Right hindlimb (tissue), 1 donor: ENCODE data around the gene SARNP.
"Not testable (repeated sequence)": the region's sequence is repeated elsewhere in the genome, so short reads cannot be mapped to it uniquely, and the experiment has no call there.

Experiments
- DNase-seq: peaks from one replicate; pipeline ENCODE4 v3.0.0-alpha.2; 2018

SARNP gene

DNA sequence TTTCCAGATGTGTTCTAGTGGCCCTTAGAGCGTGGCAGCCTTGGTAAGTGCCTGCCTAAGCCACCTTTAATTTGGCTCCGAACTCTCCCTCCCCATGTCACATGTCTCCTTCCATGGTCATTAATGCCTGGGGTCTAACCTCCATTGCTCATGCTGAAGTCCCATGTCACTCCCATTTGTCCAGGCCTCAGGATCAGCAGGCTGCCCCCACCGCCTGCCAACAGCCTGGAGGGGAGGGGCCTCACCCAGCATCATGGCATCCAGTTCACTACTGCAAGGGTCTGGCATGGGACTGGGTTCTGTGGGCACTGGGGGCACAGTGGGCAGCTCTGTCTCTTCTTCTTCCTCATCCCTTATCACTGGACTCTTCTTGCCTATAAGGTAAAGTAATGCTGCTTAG is 20.8 kb upstream of the SARNP start:
- no peak for DNase-seq

- not testable (repeated sequence) for DNase-seq
These were observed 16.9 kb upstream of the SARNP start for GRCh38 chr12:55834400-55834799.

DNA sequence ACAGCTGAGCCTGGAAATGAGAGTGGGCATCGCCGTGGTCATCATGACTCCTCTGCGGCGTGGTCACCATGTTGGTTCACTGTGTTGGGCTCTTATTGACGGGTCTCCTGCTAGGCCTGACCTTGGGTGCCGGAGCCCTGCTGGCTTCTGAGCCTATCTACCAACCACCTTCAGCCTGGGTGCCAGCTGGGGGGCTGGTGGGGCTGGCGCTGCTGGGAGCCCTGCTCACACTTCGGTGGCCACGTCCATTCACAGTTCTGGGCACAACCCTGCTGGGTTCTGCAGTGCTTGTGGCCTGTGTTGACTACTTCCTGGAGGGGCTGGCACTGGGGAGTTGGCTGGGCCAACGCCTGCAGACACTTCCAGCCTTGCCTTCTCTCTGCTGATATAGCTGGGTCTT is 15.5 kb upstream of the SARNP start:
- no peak for DNase-seq

GRCh38 chr12:55831447-55831815 is 13.9 kb upstream of the SARNP start:
- no peak for DNase-seq

DNA sequence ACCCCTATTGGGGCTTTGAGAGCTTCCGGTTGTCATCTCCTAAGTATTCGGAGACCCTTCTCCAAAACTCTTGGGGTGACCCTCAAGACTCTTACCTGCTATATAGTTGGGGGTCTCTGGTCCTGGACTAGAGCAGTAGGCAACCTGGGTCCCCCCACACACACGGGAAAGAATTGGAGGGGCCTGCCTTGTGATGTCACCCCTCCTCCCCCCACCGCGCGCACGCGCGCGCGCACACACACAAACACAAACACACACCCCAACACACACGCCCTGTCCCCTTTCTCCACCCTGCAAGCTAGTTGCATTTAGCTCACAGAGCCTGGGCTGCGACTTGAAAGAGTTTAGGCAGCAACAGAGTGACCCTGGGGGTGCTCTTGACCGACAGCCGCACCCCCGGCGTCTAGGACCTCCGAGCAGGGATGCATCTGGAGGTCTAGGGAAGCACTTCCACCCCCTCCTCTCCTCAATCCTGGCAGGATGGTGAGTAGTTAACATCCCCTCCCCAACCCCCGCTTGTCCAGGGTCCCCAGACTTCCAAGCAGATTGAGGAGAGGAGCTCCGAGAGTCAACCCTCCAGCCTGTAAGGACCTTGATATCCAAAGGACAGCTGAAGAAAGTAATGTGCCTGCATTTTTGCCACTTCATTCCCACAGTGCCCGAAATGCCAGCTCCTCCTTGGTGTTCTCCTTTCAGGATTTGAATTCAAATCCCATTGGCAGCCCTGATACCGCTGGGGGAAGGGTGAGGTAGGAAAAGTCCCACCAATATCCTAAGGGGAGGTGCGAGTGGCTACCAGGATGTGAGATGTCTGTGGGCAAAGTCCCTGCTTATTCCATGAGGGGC is 13.3 kb upstream of the SARNP start:
- peak; percentile 94 for DNase-seq

DNA sequence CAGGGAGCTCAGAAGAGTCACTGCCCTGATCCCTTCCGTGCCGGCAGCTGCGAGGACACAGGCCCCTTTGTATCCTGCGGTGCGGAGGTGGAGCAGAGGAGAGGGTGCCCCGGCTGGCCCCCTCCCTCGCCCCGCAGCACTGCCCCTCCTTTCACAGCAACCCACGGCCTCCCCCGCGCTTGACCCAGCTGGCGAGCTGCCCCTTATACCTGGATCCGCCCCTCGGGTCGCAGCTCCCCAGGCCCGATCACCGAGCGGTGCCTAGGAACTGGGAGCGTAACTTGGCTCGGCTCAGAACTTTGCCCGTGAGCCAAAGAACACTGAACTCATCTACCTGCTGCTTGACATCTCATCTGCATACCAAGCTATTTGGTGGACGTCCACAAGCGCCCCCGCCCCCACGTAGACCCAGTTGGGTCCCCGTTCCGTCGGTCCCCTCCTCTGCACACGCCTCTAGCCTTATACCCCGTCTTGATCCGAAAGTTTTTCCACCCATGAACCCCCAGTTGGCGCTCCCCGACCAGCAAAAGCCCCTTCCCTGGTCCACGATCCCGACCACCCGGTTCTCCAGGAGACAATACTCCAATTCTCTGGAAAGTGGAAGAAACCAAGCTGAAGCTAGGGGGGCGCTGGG is 12.6 kb upstream of the SARNP start:
- DNase-seq: no peak

GRCh38 chr12:55828357-55828756 is 10.8 kb upstream of the SARNP start:
- DNase-seq: no peak

DNA sequence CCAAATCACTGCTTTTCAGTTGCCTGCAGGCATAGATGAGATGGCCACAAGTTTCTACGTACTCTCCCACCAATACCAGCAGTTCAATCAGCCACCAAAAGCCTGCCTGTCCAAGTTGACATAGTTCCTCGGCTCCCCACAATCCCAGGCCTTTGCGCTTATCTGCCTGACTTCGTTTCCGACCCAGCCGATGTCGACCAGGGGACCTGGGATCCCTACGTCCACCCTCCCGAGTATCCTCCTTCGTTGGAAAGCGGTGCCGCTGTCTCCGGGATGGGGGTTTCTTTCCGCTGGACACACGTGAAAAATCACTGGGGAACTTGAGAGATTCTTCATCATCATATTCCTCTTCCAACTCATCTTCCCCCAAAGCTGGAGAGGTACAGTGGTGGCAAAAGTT is 10.3 kb upstream of the SARNP start:
- DNase-seq: no peak

GRCh38 chr12:55824726-55825125 is 7.2 kb upstream of the SARNP start:
- no peak for DNase-seq

DNA sequence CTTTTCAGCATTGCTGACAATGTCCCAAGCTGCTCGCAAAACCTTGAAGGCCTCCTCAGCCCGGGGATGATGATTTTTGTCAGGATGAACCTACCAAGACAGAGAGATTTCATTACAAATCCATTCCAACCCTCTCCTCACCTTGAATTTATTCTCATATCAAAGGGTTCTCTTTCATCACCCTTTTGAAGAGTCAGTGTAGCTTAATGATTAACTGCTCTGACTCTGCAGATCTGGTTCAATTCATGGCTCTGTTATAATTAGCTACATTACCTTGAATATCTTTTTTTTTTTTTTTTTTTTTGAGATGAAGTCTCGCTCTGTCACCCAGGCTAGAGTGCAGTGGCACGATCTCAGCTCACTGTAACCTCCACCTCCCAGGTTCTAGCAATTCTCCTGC is 5.9 kb upstream of the SARNP start:
- DNase-seq: no peak

DNA sequence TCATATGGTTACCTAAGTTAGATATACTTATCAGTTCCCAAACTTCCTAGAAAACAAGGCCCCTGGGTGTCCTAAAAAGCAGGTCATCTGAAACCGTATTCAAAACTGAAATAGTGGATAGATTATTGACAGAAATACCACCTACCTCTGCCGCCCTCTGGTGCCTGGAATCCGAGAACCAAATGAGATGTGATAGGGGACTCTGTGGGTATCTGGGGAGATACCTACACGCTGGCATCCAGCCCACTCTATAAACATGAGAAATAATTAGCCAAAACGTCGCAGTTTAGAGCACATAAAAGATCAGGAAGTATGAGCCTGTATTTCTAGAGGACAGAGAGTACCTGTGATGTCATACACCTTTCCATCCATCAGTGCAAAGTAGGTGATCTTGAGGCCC is 4.7 kb upstream of the SARNP start:
- DNase-seq: no peak

DNA sequence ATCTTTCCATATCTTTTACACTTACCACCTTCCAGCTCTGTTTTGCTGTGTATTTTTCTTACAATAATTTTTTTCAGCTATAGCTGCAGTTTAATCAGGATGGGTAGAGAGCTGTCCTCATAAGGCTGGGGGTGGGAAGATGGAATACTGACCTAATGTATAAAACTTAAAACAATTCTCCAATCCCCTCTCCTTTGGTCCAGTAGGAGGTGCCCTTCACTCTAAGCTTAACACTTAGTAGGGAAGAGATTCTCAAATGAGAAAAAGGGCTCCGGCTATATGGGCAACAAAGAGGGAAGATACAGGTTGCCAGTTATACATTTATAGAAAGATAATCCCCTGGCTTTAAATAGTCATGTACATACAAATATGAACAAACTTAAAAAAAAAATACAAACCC is 3.2 kb upstream of the SARNP start:
- DNase-seq: no peak

- DNase-seq: no peak
These were observed 1.4 kb upstream of the SARNP start for GRCh38 chr12:55818886-55819285.

DNA sequence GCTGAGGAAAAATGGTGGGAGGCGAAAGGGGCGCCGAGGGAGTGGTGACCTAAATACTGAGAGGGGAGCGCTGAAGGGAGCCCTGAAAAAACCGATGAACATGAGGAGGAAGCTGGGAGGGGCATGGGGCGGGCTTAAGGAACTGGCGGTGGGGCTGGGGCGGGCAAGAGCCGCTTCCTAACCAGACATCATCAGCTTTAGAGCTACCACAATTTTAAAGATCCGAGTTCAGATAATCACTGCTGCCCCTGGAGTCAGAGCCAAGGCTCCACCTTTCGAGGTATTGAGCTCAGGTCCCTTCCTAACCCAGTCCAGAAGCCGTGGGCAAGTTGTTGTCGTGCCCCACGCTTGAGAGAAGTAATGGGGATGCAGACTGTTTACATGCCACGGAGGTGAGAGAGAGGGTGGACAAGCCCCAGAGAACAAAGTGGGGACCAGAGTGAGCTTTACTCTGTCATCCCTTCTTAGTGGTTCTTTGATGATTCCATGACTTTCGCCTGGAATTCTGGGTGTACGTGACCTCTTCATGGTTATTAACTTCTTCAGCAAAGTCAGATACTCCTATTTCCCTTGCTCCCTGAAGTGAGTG is 710 bp upstream of the SARNP start:
- DNase-seq: no peak

DNA sequence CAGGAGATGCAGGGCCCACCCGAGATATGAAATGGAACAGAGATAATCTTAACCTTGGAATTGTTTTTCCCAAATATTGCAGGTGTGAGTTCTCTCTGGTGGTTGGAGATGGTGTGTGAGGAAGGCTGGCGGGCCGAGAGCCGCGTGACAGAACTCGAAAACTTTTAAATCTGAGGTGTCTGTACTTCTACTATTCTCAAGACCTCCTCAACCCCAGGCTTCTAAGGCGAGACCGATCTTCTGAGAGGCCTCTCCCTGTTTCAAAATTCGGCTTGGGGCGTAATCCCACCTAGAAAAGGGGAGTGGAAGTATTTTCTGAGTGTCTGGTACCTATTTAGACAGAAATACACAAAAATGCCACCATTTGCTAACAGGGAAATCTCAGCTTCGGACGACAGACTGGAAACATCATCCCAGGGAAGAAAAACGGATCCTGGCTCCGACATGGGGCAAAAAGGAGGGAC is 611 bp downstream of the SARNP start:
- no peak for DNase-seq

GRCh38 chr12:55815473-55815872 is 2.1 kb downstream of the SARNP start:
- DNase-seq: no peak

- DNase-seq: no peak
These were observed 3.3 kb downstream of the SARNP start for GRCh38 chr12:55814257-55814656.

GRCh38 chr12:55812088-55812487 is 5.4 kb downstream of the SARNP start:
- DNase-seq: no peak

DNA sequence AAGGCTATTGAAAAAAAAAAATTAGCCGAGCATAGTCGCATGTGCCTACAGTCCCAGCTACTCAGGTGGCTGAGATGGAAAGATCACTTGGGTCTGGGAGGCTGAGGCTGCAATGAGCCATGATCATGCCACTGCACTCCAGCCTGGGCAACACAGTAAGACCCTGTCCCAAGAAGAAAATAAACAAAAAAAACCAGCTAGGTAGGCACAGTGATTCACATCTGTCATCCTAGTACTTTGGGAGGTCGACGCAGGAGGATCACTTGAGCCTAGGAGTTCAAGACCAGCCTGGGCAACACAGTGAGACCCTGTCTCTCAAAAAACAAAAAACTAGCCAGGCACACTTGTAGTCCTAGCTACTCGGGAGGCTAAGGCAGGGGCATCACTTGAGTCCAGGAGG is 8.2 kb downstream of the SARNP start:
- DNase-seq: no peak

DNA sequence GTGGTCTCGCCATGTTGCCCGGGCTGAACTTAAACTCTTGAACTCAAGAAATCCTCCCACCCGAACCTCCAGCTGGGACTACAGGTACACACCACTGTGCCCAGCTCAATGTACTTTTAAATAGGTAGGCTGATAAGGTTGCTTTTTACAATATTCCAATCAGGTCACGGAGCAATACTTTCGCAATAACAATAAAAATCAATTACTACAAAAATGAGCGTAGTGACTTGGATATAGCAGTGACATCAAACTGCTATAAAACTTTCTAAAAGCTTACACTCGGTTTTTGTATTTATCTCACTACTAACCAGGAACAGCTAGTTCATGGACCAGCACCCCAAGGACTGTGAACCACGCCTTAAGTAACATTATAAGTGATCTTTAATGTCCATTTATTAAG is 10.5 kb downstream of the SARNP start:
- DNase-seq: no peak

DNA sequence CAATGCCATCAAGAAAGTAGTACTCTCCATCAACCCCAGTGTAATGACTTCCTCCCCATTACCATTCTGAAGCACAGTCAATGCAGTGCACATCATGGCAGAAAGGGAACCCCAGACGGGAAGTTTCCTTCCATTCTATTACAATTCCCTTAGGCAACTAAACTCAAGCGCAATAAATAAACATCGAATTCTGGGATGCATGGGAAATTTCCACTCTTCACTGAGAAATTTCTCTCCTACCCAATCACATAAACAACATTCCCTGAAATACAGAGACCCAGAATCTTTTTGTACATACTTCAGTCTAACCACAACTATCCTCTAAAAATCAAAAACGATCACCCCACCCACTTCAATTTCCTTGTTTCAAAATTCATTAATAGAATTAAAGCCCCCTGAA is 20.0 kb downstream of the SARNP start:
- DNase-seq: no peak

GRCh38 chr12:55797068-55797467 is 20.5 kb downstream of the SARNP start:
- peak; percentile 27 for DNase-seq

GRCh38 chr12:55795950-55796349 is 21.6 kb downstream of the SARNP start:
- no peak for DNase-seq

DNA sequence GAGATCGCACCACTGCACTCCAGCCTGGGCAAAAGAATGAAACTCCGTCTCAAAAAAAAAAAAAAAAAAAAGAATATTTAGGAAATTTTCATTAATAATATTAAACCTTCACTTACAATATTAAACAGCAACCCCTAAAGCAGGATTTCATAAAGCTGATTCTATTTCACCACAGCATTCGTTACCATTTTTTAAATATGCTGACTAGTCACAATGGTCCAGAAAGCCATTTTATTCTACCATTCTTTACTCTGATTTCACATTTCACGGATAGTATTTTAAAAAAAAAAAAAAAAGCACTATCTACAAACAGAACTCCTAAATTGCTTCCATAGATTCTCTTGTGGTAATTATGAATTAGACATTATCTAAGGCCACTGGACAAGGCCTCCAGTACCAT is 27.6 kb downstream of the SARNP start:
- DNase-seq: no peak
